Trophoblast cell (in vitro differentiated cells and primary cell): Measurements from ENCODE around the gene ISL2.

Experiments
- DNase-seq, 2 donors: peaks; one replicate each; pipeline ENCODE4 v3.0.0-alpha.2; 2016
- H2AFZ ChIP-seq: 2 replicates; pipeline ENCODE4 v1.6.1; 2013; ENCODE audit warnings: low read length, moderate library complexity, mild to moderate bottlenecking; ENCODE audit not compliant: insufficient read depth, poor library complexity
- H2AK5ac ChIP-seq: 2 replicates; pipeline ENCODE4 v1.6.1; 2013; ENCODE audit warnings: mild to moderate bottlenecking, low read length
- H2BK120ac ChIP-seq: 2 replicates; pipeline ENCODE4 v1.6.1; 2013; ENCODE audit warnings: low read length, mild to moderate bottlenecking, moderate library complexity; ENCODE audit not compliant: insufficient read depth, poor library complexity
- H2BK12ac ChIP-seq: 2 replicates; pipeline ENCODE4 v1.6.1; 2013; ENCODE audit warnings: mild to moderate bottlenecking, low read length, moderate library complexity
- H2BK5ac ChIP-seq: 2 replicates; pipeline ENCODE4 v1.6.1; 2013; ENCODE audit warnings: low read length, low read depth, moderate library complexity, mild to moderate bottlenecking; ENCODE audit not compliant: poor library complexity
- H3K14ac ChIP-seq: 2 replicates; pipeline ENCODE4 v1.6.1; 2013; ENCODE audit warnings: mild to moderate bottlenecking, low read length
- H3K18ac ChIP-seq: 2 replicates; pipeline ENCODE4 v1.6.1; 2013; ENCODE audit warnings: mild to moderate bottlenecking, low read length
- H3K23ac ChIP-seq: 2 replicates; pipeline ENCODE4 v1.6.1; 2013; ENCODE audit warnings: low read length
- H3K27ac ChIP-seq: 2 replicates; pipeline ENCODE4 v1.5.1; 2013; ENCODE audit warnings: low read depth, mild to moderate bottlenecking, inconsistent platforms, low read length, moderate library complexity
- H3K27me3 ChIP-seq: 2 replicates; pipeline ENCODE4 v1.6.1; 2013; ENCODE audit warnings: inconsistent platforms, mild to moderate bottlenecking, low read length, moderate library complexity; ENCODE audit not compliant: insufficient read depth
- H3K36me3 ChIP-seq, 2 experiments: 1 replicate in 1 of 2; 2 replicates in 1 of 2; pipeline ENCODE4 v1.6.1; 2013; ENCODE audit warnings: low read length in 2 of 2, mild to moderate bottlenecking in 2 of 2, moderate library complexity in 1 of 2; ENCODE audit not compliant: insufficient read depth in 2 of 2, control insufficient read depth in 1 of 2
- H3K4ac ChIP-seq: 2 replicates; pipeline ENCODE4 v1.6.1; 2013; ENCODE audit warnings: low read depth, mild to moderate bottlenecking, low read length, moderate library complexity
- H3K4me1 ChIP-seq, 2 experiments: 1 replicate in 1 of 2; 2 replicates in 1 of 2; pipeline ENCODE4 v1.6.1; 2013; ENCODE audit warnings: low read length in 2 of 2, mild to moderate bottlenecking in 2 of 2, moderate library complexity in 1 of 2; ENCODE audit not compliant: insufficient read depth in 2 of 2, control insufficient read depth in 1 of 2
- H3K4me2 ChIP-seq: 2 replicates; pipeline ENCODE4 v1.6.1; 2013; ENCODE audit warnings: inconsistent platforms, mild to moderate bottlenecking, low read length, moderate library complexity
- H3K4me3 ChIP-seq: 2 replicates; pipeline ENCODE4 v1.5.1; 2013; ENCODE audit warnings: mild to moderate bottlenecking, low read depth, low read length, inconsistent platforms
- H3K79me1 ChIP-seq: one replicate; pipeline ENCODE4 v1.6.1; 2013; ENCODE audit warnings: low read length
- H3K79me2 ChIP-seq: 2 replicates; pipeline ENCODE4 v1.6.1; 2013; ENCODE audit warnings: low read length, mild to moderate bottlenecking; ENCODE audit not compliant: control insufficient read depth, insufficient read depth, poor library complexity
- H3K9ac ChIP-seq: 2 replicates; pipeline ENCODE4 v1.6.1; 2013; ENCODE audit warnings: mild to moderate bottlenecking, low read length
- H3K9me3 ChIP-seq: 2 replicates; pipeline ENCODE4 v1.6.1; 2013; ENCODE audit warnings: low read depth, mild to moderate bottlenecking, control low read depth, inconsistent platforms, low read length; ENCODE audit not compliant: insufficient read depth
- H4K12ac ChIP-seq: 2 replicates; pipeline ENCODE4 v1.6.1; 2013; ENCODE audit warnings: low read depth, mild to moderate bottlenecking, low read length, moderate library complexity
- H4K8ac ChIP-seq: 2 replicates; pipeline ENCODE4 v1.6.1; 2013; ENCODE audit warnings: low read depth, mild to moderate bottlenecking, low read length, moderate library complexity
- H4K91ac ChIP-seq: one replicate; pipeline ENCODE4 v1.6.1; 2013; ENCODE audit warnings: low read depth, mild to moderate bottlenecking, low read length, moderate library complexity
- WGBS: extraction: QIAGEN DNeasy Blood & Tissue Kit; methylation state at CpG from one replicate; pipeline ENCODE4 v1.1.7; 2013; ENCODE audit warnings: missing lambda C conversion rate; ENCODE audit not compliant: insufficient read length, insufficient coverage; ENCODE audit errors: extremely low coverage; 5-methylcytosine and 5-hydroxymethylcytosine counted together

The ISL2 gene

GRCh38 chr15:76354823-76355440, 18.4 kb downstream of the ISL2 start:
- Histone ChIP-seq H3K9me3 (no peaks in the 10 kb centered on the region), H3K36me3 (no peaks in the 10 kb centered on the region), H4K8ac (no peak overlapping the region), H4K12ac (no peak overlapping the region), H3K23ac (no peak overlapping the region), H3K4ac (no peak overlapping the region), H2BK12ac (no peak overlapping the region), H3K27me3 (no peaks in the 10 kb centered on the region), H3K79me1 (no peaks in the 10 kb centered on the region), H3K14ac (no peak overlapping the region), H2AFZ (no peak overlapping the region), H2BK5ac (no peak overlapping the region), H3K27ac (no peak overlapping the region), H3K4me2 (no peak overlapping the region), H3K4me3 (no peak overlapping the region), H3K9ac (no peak overlapping the region), H2BK120ac (no peak overlapping the region), H3K79me2 (no peaks in the 10 kb centered on the region), H4K91ac (no peak overlapping the region), H2AK5ac (no peak overlapping the region), H3K4me1 (no peaks in the 10 kb centered on the region), H3K18ac (no peak overlapping the region)
- no peak for DNase-seq
- WGBS, result no CpG with 5 or more reads among the region's 3 CpGs

GRCh38 chr15:76358453-76358852, 21.9 kb downstream of the ISL2 start:
- Histone ChIP-seq H3K9me3 (no peaks in the 10 kb centered on the region), H2BK12ac (no peak overlapping the region), H3K79me2 (no peaks in the 10 kb centered on the region), H2BK120ac (no peak overlapping the region), H2AFZ (no peak overlapping the region), H2BK5ac (no peak overlapping the region), H3K23ac (no peak overlapping the region), H3K9ac (no peak overlapping the region), H4K12ac (no peak overlapping the region), H3K18ac (no peak overlapping the region), H3K4me2 (no peak overlapping the region), H3K4me1 (no peaks in the 10 kb centered on the region), H3K4me3 (no peak overlapping the region), H4K8ac (no peak overlapping the region), H3K4ac (no peak overlapping the region), H3K14ac (no peak overlapping the region), H3K79me1 (no peaks in the 10 kb centered on the region), H3K36me3 (no peaks in the 10 kb centered on the region), H4K91ac (no peak overlapping the region), H2AK5ac (no peak overlapping the region), H3K27me3 (no peaks in the 10 kb centered on the region), H3K27ac (no peak overlapping the region)
- no CpG with 5 or more reads among the region's 3 CpGs for WGBS
- DNase-seq, result no peak

- H4K91ac ChIP-seq, result no peak overlapping the region
- no peak overlapping the region for H2BK5ac ChIP-seq
- H3K4me1 ChIP-seq, result no peaks in the 10 kb centered on the region
- no peaks in the 10 kb centered on the region for H3K79me1 ChIP-seq
- H2AFZ ChIP-seq, result no peak overlapping the region
- no peaks in the 10 kb centered on the region for H3K36me3 ChIP-seq
- H3K27me3 ChIP-seq, result no peaks in the 10 kb centered on the region
- no peak overlapping the region for H3K27ac ChIP-seq
- H2BK12ac ChIP-seq, result no peak overlapping the region
- H4K12ac ChIP-seq, result no peak overlapping the region
- no peak overlapping the region for H3K9ac ChIP-seq
- no peak overlapping the region for H3K14ac ChIP-seq
- no peak overlapping the region for H2AK5ac ChIP-seq
- no CpG with 5 or more reads among the region's 3 CpGs for WGBS
- no peak overlapping the region for H3K4ac ChIP-seq
- H3K18ac ChIP-seq, result no peak overlapping the region
- H3K23ac ChIP-seq, result no peak overlapping the region
- no peak overlapping the region for H3K4me3 ChIP-seq
- H3K79me2 ChIP-seq, result no peaks in the 10 kb centered on the region
- no peaks in the 10 kb centered on the region for H3K9me3 ChIP-seq
- H3K4me2 ChIP-seq, result no peak overlapping the region
- H2BK120ac ChIP-seq, result no peak overlapping the region
- DNase-seq, result no peak
- no peak overlapping the region for H4K8ac ChIP-seq
Observed at GRCh38 chr15:76359152-76359551, 22.6 kb downstream of the ISL2 start.

GRCh38 chr15:76360416-76360815, 23.8 kb downstream of the ISL2 start:
- Histone ChIP-seq H2BK120ac (no peak overlapping the region), H3K27me3 (no peaks in the 10 kb centered on the region), H3K23ac (no peak overlapping the region), H3K79me1 (no peaks in the 10 kb centered on the region), H4K12ac (no peak overlapping the region), H3K14ac (no peak overlapping the region), H4K91ac (no peak overlapping the region), H2AK5ac (no peak overlapping the region), H2BK12ac (no peak overlapping the region), H3K4ac (no peak overlapping the region), H3K9ac (no peak overlapping the region), H3K9me3 (peaks cover 2% of the 10 kb centered on the region), H3K27ac (no peak overlapping the region), H3K4me3 (no peak overlapping the region), H3K18ac (no peak overlapping the region), H3K36me3 (no peaks in the 10 kb centered on the region), H2AFZ (no peak overlapping the region), H3K4me2 (no peak overlapping the region), H3K4me1 (no peaks in the 10 kb centered on the region), H2BK5ac (no peak overlapping the region), H4K8ac (no peak overlapping the region), H3K79me2 (no peaks in the 10 kb centered on the region)
- no CpG with 5 or more reads among the region's 3 CpGs for WGBS
- DNase-seq, result no peak
